GM13977 (cell line): ENCODE data around the gene GPER1.

Source experiments
- DNase-seq: peaks from one replicate; pipeline ENCODE4 v3.0.0; 2012; ENCODE audit warnings: low spot score
- CTCF ChIP-seq: IDR thresholded peaks from 2 replicates; pipeline ENCODE4 v1.5.1; 2012; ENCODE audit warnings: mild to moderate bottlenecking, control low read depth; ENCODE audit not compliant: insufficient read depth; ENCODE audit errors: extremely low read depth, missing control alignments
- in situ Hi-C: fragments of 300-500 bp; cut with MboI; formaldehyde crosslinking; loops from one replicate; pipeline ENCODE4 v1.12.0; 2022; ENCODE audit warnings: low sequenced_read_pairs, low pct_unique_long_range_greater_than_20kb, mixed read lengths, inconsistent platforms; ENCODE audit not compliant: unreplicated experiment

The GPER1 gene

GRCh38 chr7:1103009-1103788 is 15.3 kb downstream of the GPER1 start:
- DNase-seq, result peak; percentile 76
- TF ChIP-seq CTCF, result no peak
- in situ Hi-C loops, result no loop called here

GRCh38 chr7:1103789-1104515 is 16.0 kb downstream of the GPER1 start:
- in situ Hi-C loops, result no loop called here
- no peak for TF ChIP-seq CTCF
- DNase-seq, result no peak

GRCh38 chr7:1104516-1105179 is 16.7 kb downstream of the GPER1 start:
- in situ Hi-C loops, result no loop called here
- no peak for TF ChIP-seq CTCF

GRCh38 chr7:1105189-1105588 is 17.3 kb downstream of the GPER1 start:
- peak; percentile 87 for DNase-seq
- in situ Hi-C loops, result no loop called here
- no peak for TF ChIP-seq CTCF

More at GRCh38 chr7:1104516-1105179, 16.7 kb downstream of the GPER1 start:
- no peak for DNase-seq

GRCh38 chr7:1106063-1106792 is 18.3 kb downstream of the GPER1 start:
- in situ Hi-C loops, result no loop called here
- DNase-seq, result no peak
- TF ChIP-seq CTCF, result no peak
